ENCODE data around the gene SLC25A47.

Gene SLC25A47

GRCh38 chr14:100323121-100323941 is at the start of gene SLC25A47:
TSS of gene SLC25A47 (plus strand) at chr14:100323339. CDS start at chr14:100323415, 76 bp downstream.
- no peak for TF ChIP-seq CTCF (IDR thresholded peaks at IDR 0.05; ENCODE audit: low read depth, low read length)
- no peak for DNase-seq (ENCODE audit: extremely low read depth, low read depth)

GRCh38 chr14:100274250-100274649 is 48.9 kb upstream of the SLC25A47 start:
- no peak for DNase-seq (ENCODE audit: extremely low read depth, low read depth)
- TF ChIP-seq CTCF (IDR thresholded peaks at IDR 0.05; ENCODE audit: low read depth, low read length), result no peak

- DNase-seq (ENCODE audit: extremely low read depth, low read depth), result no peak
- TF ChIP-seq CTCF (IDR thresholded peaks at IDR 0.05; ENCODE audit: low read depth, low read length), result no peak
These were observed 47.9 kb upstream of the SLC25A47 start for GRCh38 chr14:100275214-100275613.

- peak; percentile 20 for DNase-seq (ENCODE audit: extremely low read depth, low read depth)
- TF ChIP-seq CTCF (IDR thresholded peaks at IDR 0.05; ENCODE audit: low read depth, low read length), result peak; percentile 19
These were observed 44.4 kb upstream of the SLC25A47 start for GRCh38 chr14:100278702-100279101.

DNA sequence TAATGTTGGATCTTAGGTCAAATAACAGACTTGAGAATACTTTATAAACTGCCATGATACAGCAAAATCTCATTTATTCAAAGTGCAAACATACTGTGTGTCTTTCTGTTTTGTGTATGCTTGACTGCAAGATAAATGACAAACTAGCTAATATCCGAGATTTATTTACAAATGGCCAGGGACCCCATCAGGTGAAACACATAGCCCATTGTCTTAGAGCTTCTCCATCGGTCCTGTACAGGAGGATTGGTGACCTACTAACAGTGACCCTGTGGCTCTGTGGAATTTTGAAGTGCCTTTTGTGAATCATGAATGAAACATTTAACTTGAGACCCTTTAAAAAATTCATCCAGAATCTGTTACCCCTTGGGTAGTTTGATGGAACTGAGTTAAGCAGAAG is 44.0 kb upstream of the SLC25A47 start:
- no peak for DNase-seq (ENCODE audit: extremely low read depth, low read depth)
- no peak for TF ChIP-seq CTCF (IDR thresholded peaks at IDR 0.05; ENCODE audit: low read depth, low read length)

DNA sequence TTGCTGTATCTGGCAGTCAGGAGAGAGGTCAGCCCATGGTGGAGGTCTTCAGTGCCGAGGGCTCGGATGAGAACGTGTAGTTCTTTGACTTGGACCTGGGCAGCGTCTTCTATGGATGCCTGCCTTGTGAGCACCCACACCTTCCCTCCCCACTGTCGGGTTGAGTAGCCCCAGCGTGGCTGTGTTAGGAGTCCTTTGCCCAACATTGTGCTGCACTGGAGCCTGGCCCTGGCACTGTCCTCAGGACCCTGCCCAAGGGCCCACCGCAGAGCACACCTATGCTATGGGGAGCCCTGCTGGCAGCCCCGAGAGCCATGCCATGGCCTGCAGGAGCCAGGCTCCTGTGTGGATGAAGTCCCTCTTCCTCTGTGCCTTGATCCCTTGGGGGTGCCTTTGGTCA is 43.6 kb upstream of the SLC25A47 start:
- TF ChIP-seq CTCF (IDR thresholded peaks at IDR 0.05; ENCODE audit: low read depth, low read length), result no peak

GRCh38 chr14:100281286-100282082 is 41.7 kb upstream of the SLC25A47 start:
- DNase-seq (ENCODE audit: extremely low read depth, low read depth), result no peak
- TF ChIP-seq CTCF (IDR thresholded peaks at IDR 0.05; ENCODE audit: low read depth, low read length), result no peak

More for the DNA sequence above, 43.6 kb upstream of the SLC25A47 start:
- DNase-seq (ENCODE audit: extremely low read depth, low read depth), result no peak
